Kasumi-1 (cell line): ENCODE measurements around the gene WASHC4.

ENCODE experiments used
- DNase-seq, 2 experiments: peaks; one replicate each; lab custom pipeline; 2025; lab: John Stamatoyannopoulos, UW

The WASHC4 gene

GRCh38 chr12:105206686-105207374 lies 99.3 kb downstream of the WASHC4 start:
- DNase-seq: no peak

- DNase-seq: no peak
These were observed 101.6 kb downstream of the WASHC4 start for GRCh38 chr12:105209091-105209490.

- DNase-seq: no peak
These were observed 104.9 kb downstream of the WASHC4 start for GRCh38 chr12:105212438-105212837.

GRCh38 chr12:105214148-105214547 lies 106.6 kb downstream of the WASHC4 start:
- no peak for DNase-seq

- DNase-seq: no peak
These were observed 107.3 kb downstream of the WASHC4 start for GRCh38 chr12:105214670-105215375.

- no peak for DNase-seq
These were observed 110.9 kb downstream of the WASHC4 start for GRCh38 chr12:105218434-105218833.
